ENCODE data around the gene ZNF135. TPM values are rescaled to one million over a fixed set of nuclear protein-coding genes. Genes with fewer than 3 reads are reported as not detected.

Gene ZNF135
- total RNA-seq, 1 donor from 2014 or later = 1.7 TPM

GRCh38 chr19:58044391-58044790 is 14.7 kb upstream of the ZNF135 start:
- TF ChIP-seq EZH2 (IDR thresholded peaks at IDR 0.05; ENCODE audit: insufficient read depth, low read length) = no peak
- no peak for TF ChIP-seq CTCF (IDR thresholded peaks at IDR 0.05; ENCODE audit: insufficient read depth, low read depth, low read length)
- peaks cover 3% of the 10 kb centered on the region for H3K36me3 Mint-ChIP-seq (ENCODE audit: low read depth, unreplicated experiment)
- FAIRE-seq = no peak
- no peaks in the 10 kb centered on the region for H3K79me2 ChIP-seq (ENCODE audit: insufficient read depth, low read length)
- no peak for DNase-seq (ENCODE audit: low read depth)
- no peaks in the 10 kb centered on the region for H3K27me3 ChIP-seq (ENCODE audit: insufficient read depth, low read length)
- no peak overlapping the region for H3K27ac ChIP-seq (ENCODE audit: low read depth, low read length)
- H4K20me1 ChIP-seq (ENCODE audit: insufficient read depth, low read length) = no peaks in the 10 kb centered on the region
- H3K27me3 Mint-ChIP-seq (ENCODE audit: low read depth, unreplicated experiment) = no peaks in the 10 kb centered on the region
- H2AFZ ChIP-seq (ENCODE audit: low read depth, low read length) = no peak overlapping the region
- H3K9me3 Mint-ChIP-seq (ENCODE audit: unreplicated experiment) = peaks cover 32% of the 10 kb centered on the region
- H3K4me3 ChIP-seq (ENCODE audit: insufficient read depth, low read depth, low read length) = no peak overlapping the region
- no peaks in the 10 kb centered on the region for H3K36me3 ChIP-seq (ENCODE audit: insufficient read depth, low read length)
- peaks cover 18% of the 10 kb centered on the region for H3K9me3 ChIP-seq (ENCODE audit: insufficient read depth, low read depth, low read length)
- no peak overlapping the region for H3K4me2 ChIP-seq (ENCODE audit: low read length)
- H3K4me1 ChIP-seq (ENCODE audit: insufficient read depth, low read length) = no peaks in the 10 kb centered on the region
- no peaks in the 10 kb centered on the region for H3K4me1 Mint-ChIP-seq (ENCODE audit: low read depth, unreplicated experiment)
- no peak overlapping the region for H3K27ac Mint-ChIP-seq (ENCODE audit: unreplicated experiment)
- H3K9ac ChIP-seq (ENCODE audit: low read length) = no peak overlapping the region
- H3K4me3 Mint-ChIP-seq (ENCODE audit: unreplicated experiment) = no peak overlapping the region

GRCh38 chr19:58044886-58045285 is 14.2 kb upstream of the ZNF135 start:
- Histone ChIP-seq H3K9ac (ENCODE audit: low read length) (no peak overlapping the region), H4K20me1 (ENCODE audit: insufficient read depth, low read length) (no peaks in the 10 kb centered on the region), H3K36me3 (ENCODE audit: insufficient read depth, low read length) (no peaks in the 10 kb centered on the region), H2AFZ (ENCODE audit: low read depth, low read length) (no peak overlapping the region), H3K4me3 (ENCODE audit: insufficient read depth, low read depth, low read length) (no peak overlapping the region), H3K79me2 (ENCODE audit: insufficient read depth, low read length) (no peaks in the 10 kb centered on the region), H3K27ac (ENCODE audit: low read depth, low read length) (no peak overlapping the region), H3K4me1 (ENCODE audit: insufficient read depth, low read length) (no peaks in the 10 kb centered on the region), H3K9me3 (ENCODE audit: insufficient read depth, low read depth, low read length) (peaks cover 21% of the 10 kb centered on the region), H3K4me2 (ENCODE audit: low read length) (no peak overlapping the region), H3K27me3 (ENCODE audit: insufficient read depth, low read length) (no peaks in the 10 kb centered on the region)
- H3K4me1 Mint-ChIP-seq (ENCODE audit: low read depth, unreplicated experiment) = no peaks in the 10 kb centered on the region
- no peaks in the 10 kb centered on the region for H3K27me3 Mint-ChIP-seq (ENCODE audit: low read depth, unreplicated experiment)
- TF ChIP-seq CTCF (IDR thresholded peaks at IDR 0.05; ENCODE audit: insufficient read depth, low read depth, low read length) (no peak), EZH2 (IDR thresholded peaks at IDR 0.05; ENCODE audit: insufficient read depth, low read length) (no peak)
- no peak for FAIRE-seq
- peaks cover 3% of the 10 kb centered on the region for H3K36me3 Mint-ChIP-seq (ENCODE audit: low read depth, unreplicated experiment)
- DNase-seq (ENCODE audit: low read depth) = no peak
- peaks cover 34% of the 10 kb centered on the region for H3K9me3 Mint-ChIP-seq (ENCODE audit: unreplicated experiment)
- H3K27ac Mint-ChIP-seq (ENCODE audit: unreplicated experiment) = no peak overlapping the region
- H3K4me3 Mint-ChIP-seq (ENCODE audit: unreplicated experiment) = no peak overlapping the region

DNA sequence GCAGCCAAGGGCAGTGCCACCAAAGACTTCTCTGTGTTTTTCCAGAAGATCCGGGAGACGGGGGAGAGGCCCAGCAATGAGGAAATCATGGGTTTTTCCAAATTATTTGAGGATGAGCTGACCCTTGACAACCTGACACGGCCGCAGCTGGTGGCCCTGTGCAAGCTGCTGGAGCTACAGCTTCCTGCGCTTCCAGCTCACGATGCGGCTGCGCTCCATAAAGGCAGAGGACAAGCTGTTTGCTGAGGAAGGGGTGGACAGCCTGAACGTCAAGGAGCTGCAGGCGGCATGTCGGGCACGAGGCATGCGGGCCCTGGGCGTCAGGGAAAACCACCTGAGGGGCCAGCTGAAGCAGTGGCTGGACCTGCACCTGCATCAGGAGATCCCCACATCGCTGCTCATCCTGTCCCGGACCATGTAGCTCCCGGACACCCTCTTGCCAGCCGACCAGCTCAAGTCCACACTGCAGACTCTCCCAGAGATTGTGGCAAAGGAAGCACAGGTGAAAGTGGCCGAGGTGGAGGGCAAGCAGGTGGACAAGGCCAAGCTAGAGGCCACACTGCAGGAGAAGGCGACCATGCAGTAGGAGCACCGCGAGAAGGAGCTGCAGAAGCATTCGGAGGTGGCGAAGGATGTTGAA is 13.6 kb upstream of the ZNF135 start:
- H3K4me3 Mint-ChIP-seq (ENCODE audit: unreplicated experiment) = no peak overlapping the region

More for the DNA sequence above, 13.6 kb upstream of the ZNF135 start:
- Histone ChIP-seq H3K4me2 (ENCODE audit: low read length) (no peak overlapping the region), H3K4me3 (ENCODE audit: insufficient read depth, low read depth, low read length) (no peak overlapping the region), H3K27me3 (ENCODE audit: insufficient read depth, low read length) (no peaks in the 10 kb centered on the region), H3K9ac (ENCODE audit: low read length) (no peak overlapping the region), H3K79me2 (ENCODE audit: insufficient read depth, low read length) (no peaks in the 10 kb centered on the region), H3K9me3 (ENCODE audit: insufficient read depth, low read depth, low read length) (peaks cover 22% of the 10 kb centered on the region), H3K4me1 (ENCODE audit: insufficient read depth, low read length) (no peaks in the 10 kb centered on the region), H4K20me1 (ENCODE audit: insufficient read depth, low read length) (no peaks in the 10 kb centered on the region), H3K36me3 (ENCODE audit: insufficient read depth, low read length) (no peaks in the 10 kb centered on the region), H2AFZ (ENCODE audit: low read depth, low read length) (no peak overlapping the region), H3K27ac (ENCODE audit: low read depth, low read length) (no peak overlapping the region)
- no peak for TF ChIP-seq EZH2 (IDR thresholded peaks at IDR 0.05; ENCODE audit: insufficient read depth, low read length)
- no peak for TF ChIP-seq CTCF (IDR thresholded peaks at IDR 0.05; ENCODE audit: insufficient read depth, low read depth, low read length)
- no peak for FAIRE-seq
- Mint-ChIP-seq H3K27ac (ENCODE audit: unreplicated experiment) (no peak overlapping the region), H3K27me3 (ENCODE audit: low read depth, unreplicated experiment) (no peaks in the 10 kb centered on the region), H3K4me1 (ENCODE audit: low read depth, unreplicated experiment) (no peaks in the 10 kb centered on the region), H3K9me3 (ENCODE audit: unreplicated experiment) (peaks cover 30% of the 10 kb centered on the region), H3K36me3 (ENCODE audit: low read depth, unreplicated experiment) (peaks cover 3% of the 10 kb centered on the region)
- DNase-seq (ENCODE audit: low read depth) = no peak

Measured in astrocyte (in vitro differentiated cells and primary cell).